Measurements from ENCODE around the gene CPLANE2.
"Not testable (repeated sequence)": the region's sequence is repeated elsewhere in the genome, so short reads cannot be mapped to it uniquely, and the experiment has no call there.

The CPLANE2 gene

DNA sequence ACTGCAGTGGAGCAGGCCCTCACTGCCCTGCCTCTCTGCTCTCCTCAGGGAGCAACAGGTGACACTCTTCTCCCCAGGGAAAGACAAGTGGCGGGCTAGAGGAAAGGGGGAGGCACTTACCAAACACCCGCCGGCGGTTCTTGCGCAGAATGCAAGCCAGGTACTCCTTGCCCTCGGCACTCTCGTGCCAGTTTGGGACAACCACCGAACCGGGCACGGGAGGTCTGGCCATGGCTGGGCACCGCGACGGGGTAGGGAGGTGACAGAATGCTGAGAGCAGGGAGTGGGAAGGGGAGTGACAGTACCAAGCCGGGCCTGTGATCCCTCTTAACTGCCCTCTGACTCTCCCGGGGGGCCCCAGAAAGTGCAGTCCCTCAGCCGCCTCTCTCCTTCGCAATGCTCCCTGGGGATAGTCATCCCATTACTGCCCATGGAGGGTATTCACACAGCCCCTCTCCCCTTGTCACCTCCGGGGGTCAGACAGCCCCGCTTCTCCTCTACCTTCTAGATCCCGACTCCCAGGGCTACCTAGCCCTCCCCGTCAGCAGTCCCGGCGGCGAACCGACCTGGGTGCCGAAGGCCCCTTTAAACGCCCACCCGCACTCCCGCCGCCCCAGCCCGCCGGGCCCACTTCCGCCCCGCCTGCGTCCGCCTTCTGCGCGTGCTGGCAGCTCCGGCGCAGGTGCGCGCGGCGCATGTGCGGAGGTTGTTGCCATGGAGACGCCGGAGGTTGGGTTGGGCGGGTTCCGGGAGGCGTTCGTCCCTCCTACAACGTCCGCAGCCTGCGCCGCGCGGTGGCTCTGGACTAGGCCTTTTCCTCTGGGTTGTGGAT lies at the start of gene CPLANE2:
Gene CPLANE2, minus strand, starts transcription at position 673 of the 832 bp plus-strand sequence. Its CDS starts 441 bp downstream, at position 232.
- peak; percentile 81 for DNase-seq

- no peak for DNase-seq
Observed at GRCh38 chr1:16286122-16286521, 49.1 kb upstream of the CPLANE2 start.

GRCh38 chr1:16281765-16282164 lies 44.8 kb upstream of the CPLANE2 start:
- DNase-seq: no peak

GRCh38 chr1:16279186-16279585 lies 42.2 kb upstream of the CPLANE2 start:
- no peak for DNase-seq

GRCh38 chr1:16276302-16277030 lies 39.5 kb upstream of the CPLANE2 start:
- DNase-seq: no peak

DNA sequence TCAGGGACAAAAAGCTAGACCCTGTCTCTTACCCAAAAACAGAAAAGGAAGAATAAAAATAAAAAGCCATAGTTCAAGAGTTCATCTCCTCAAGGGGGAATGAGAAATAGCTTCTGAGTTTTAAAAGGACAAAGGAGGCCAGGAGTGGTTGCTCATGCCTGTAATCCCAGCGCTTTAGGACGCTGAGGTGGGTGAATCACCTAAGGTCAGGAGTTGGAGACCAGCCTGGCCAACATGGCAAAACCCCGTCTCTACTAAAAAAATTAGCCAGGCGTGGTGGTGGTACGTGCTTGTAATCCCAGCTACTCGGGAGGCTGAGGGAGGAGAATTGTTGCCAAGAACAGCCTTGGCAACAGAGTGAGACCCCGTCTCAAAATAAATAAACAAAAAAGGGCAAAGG lies 38.6 kb upstream of the CPLANE2 start:
- no peak for DNase-seq

- DNase-seq: no peak
Observed at GRCh38 chr1:16267690-16268180, 30.8 kb upstream of the CPLANE2 start.

DNA sequence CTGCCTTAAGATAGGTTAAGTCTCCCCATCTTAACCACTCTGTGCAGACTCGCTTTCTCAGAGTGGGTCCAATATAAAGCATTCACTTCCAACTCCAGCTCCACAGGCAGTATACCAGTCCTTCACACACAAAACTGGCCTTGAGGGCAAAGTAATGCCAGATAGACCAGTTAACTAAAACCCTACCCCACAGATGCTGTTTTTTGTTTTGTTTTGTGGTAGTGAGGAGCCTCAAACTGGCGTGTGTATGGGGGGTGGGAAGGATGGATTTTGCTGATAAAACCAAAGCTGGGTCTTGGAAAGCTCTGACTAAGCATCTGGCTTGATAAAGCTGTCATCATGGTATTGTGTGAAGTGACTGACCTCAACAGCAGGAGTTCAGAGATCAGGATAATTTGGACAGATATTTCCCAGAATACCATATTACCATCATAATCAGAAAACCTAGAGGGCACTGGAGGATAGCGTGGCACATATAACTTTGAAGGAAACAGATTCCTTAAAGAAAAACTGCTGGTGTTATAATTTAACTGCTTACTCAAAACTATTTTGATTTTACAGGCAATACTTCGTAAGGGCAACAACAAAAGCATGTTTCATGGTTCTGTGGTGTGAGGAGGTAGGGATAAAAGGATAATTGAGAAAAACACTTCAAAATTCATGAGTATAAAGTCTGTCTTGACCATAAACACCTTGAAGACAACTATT lies 29.6 kb upstream of the CPLANE2 start:
- DNase-seq: no peak

- no peak for DNase-seq
Observed at GRCh38 chr1:16262067-16262466, 25.1 kb upstream of the CPLANE2 start.

- DNase-seq: no peak
Observed at GRCh38 chr1:16260814-16261213, 23.8 kb upstream of the CPLANE2 start.

DNA sequence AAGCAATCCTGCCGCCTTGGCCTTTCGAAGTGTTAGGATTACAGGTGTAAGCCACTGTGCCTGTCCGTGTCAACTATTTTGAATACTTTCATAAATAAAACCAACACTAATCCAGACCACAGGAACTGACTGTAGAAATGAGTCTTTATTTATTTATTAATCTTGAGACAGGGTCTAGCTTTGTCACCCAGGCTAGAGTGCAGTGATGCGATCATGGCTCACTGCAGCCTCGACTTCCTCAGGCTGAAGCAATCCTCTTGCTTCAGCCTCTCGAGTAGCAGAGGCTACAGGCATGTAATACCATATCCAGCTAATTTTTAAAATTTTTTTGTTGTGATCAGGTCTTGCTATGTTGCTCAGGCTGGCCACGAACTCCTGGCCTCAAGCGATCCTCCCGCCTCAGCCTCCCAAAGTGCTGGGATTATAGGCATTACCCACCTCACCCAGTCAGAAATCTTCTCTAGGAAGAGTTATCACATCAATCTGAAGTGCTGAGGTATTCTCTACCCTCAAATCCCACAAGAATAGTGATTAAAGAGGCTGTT lies 21.7 kb upstream of the CPLANE2 start:
- DNase-seq: no peak

GRCh38 chr1:16257968-16258367 lies 21.0 kb upstream of the CPLANE2 start:
- no peak for DNase-seq

DNA sequence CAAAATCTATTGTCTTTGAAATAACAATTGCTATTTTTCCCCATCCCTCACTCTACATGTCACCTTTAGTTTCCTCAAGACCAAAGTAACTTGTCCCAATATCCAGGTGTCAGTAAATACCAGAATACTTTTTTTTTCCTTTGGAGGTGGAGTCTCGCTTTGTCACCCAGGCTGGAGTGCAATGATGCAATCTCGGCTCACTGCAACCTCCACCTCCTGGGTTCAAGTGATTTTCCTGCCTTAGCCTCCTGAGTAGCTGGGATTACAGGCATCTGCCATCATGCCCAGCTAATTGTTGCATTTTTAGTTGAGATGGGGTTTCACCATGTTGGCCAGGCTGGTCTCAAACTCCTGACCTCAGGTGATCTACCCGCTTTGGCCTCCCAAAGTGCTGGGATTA lies 20.6 kb upstream of the CPLANE2 start:
- DNase-seq: not testable (repeated sequence)

GRCh38 chr1:16256478-16256877 lies 19.5 kb upstream of the CPLANE2 start:
- DNase-seq: no peak

DNA sequence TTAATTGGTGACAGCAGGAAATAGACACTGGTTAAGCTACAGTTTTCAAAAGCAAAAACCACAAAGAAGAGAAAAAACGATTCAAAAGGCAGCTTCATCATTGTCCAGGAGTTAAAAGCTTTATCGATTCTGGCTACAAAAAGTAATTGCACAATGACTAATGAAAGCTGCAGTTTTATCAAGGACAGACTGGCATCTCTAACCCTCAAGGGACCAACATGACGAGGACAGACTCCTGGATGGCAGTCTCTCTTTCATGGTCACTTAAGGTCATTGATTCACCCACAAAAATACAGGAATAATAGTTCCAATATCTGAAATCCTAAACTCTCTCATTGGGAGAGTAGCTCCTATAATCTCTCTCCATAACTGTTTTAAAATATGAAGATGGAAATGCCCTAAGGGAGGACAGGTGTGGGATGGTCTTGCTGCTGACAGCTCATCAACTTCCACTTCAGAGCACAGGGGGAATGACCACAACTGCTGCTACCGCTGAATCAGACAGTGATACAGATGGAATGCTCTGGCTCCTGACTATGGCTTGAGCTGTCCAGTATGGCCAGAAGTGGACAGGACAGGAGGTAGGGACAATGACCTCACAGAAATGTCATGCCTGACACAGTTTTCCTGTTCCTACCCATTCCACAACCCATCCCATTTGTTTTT lies 17.4 kb upstream of the CPLANE2 start:
- no peak for DNase-seq

- DNase-seq: no peak
Observed at GRCh38 chr1:16253332-16253922, 16.4 kb upstream of the CPLANE2 start.

- no peak for DNase-seq
Observed at GRCh38 chr1:16252912-16253311, 15.9 kb upstream of the CPLANE2 start.

DNA sequence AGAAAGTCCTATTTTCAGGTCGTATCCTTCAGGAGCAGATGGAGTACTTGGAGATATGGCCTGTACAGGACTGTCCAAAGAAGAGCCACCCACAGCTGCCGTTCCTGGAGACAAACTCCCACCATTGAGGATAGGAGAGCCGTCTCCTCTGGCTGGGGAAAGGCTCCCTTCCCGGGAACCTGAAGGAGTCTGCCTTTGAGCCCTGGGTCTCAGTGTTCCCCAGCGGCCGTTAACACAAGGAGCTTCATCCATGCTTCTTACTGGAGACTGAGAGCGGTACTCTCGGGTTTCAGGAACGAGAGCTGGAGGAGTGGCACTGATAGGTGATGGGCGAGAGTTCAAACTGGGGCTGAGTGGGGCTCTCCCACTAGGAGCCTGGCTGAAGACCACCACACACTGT lies 14.4 kb upstream of the CPLANE2 start:
- no peak for DNase-seq

- DNase-seq: no peak
Observed at GRCh38 chr1:16250524-16251251, 13.7 kb upstream of the CPLANE2 start.

- DNase-seq: no peak
Observed at GRCh38 chr1:16249596-16250241, 12.7 kb upstream of the CPLANE2 start.
